DOHH2 (cell line): ENCODE data around the gene FAM107A.

Experiments
- CTCF ChIP-seq: fragments of 200-600 bp; sonication (generic); IDR thresholded peaks from one replicate; pipeline ENCODE4 v1.5.1; 2014; ENCODE audit warnings: antibody characterized with exemption, mild to moderate bottlenecking, low read depth, low read length; ENCODE audit not compliant: poor library complexity, severe bottlenecking
- EZH2phosphoT487 ChIP-seq: fragments of 200-600 bp; sonication (generic); IDR thresholded peaks from 2 replicates; pipeline ENCODE4 v1.6.1; 2017; ENCODE audit warnings: borderline replicate concordance, mild to moderate bottlenecking, antibody characterized with exemption, low read length, moderate library complexity, mixed read lengths

- TF ChIP-seq CTCF (no peak), EZH2phosphoT487 (no peak)
Measured at GRCh38 chr3:58570851-58571250, 6.3 kb downstream of the FAM107A start.
